Esophagus squamous epithelium (tissue), 5 donors: ENCODE data around the gene SKOR1. TPM values are rescaled to one million over a fixed set of nuclear protein-coding genes. Genes with fewer than 3 reads are reported as not detected.

Experiments used
- DNase-seq: peaks from one replicate; lab custom pipeline; 2025; lab: John Stamatoyannopoulos, UW
- H3K27ac ChIP-seq, 4 donors: fragments of 200-600 bp; sonication (generic); one replicate each; pipeline ENCODE4 v1.5.1; 2016 to 2019; ENCODE audit warnings: mild to moderate bottlenecking in 1 of 4
- H3K27me3 ChIP-seq, 4 donors: fragments of 200-600 bp; sonication (generic); 1 replicate in 3 of 4; 2 replicates in 1 of 4; pipeline versions ENCODE4 v1.5.1 to v1.6.0; 2017 to 2021; ENCODE audit warnings: antibody characterized with exemption in 1 of 4
- H3K36me3 ChIP-seq, 3 donors: fragments of 200-600 bp; sonication (generic); one replicate each; pipeline ENCODE4 v1.5.1; 2016 to 2019
- H3K4me1 ChIP-seq, 3 donors: fragments of 200-600 bp; sonication (generic); one replicate each; pipeline ENCODE4 v1.5.1; 2017 to 2019
- H3K4me3 ChIP-seq, 4 donors: fragments of 200-600 bp; sonication (generic); 1 replicate in 3 of 4; 2 replicates in 1 of 4; pipeline ENCODE4 v1.5.1; 2016 to 2019; ENCODE audit warnings: mild to moderate bottlenecking in 2 of 4, moderate library complexity in 1 of 4
- H3K9me3 ChIP-seq, 3 donors: fragments of 200-600 bp; sonication (generic); one replicate each; pipeline ENCODE4 v1.5.1; 2016 to 2019
- POLR2A ChIP-seq, 4 donors: fragments of 450-650 bp; IDR thresholded peaks; one replicate each; pipeline ENCODE4 v1.6.1; 2017; ENCODE audit warnings: antibody characterized with exemption in 4 of 4, mild to moderate bottlenecking in 4 of 4, moderate library complexity in 3 of 4
- WGBS, 2 donors: methylation state at CpG; one replicate each; pipeline ENCODE4 v1.1.5; 2018; 5-methylcytosine and 5-hydroxymethylcytosine counted together
- intact Hi-C: fragments of 100-400 bp; cut with DNase I; formaldehyde crosslinking; loops from one replicate; pipeline ENCODE4 v1.15.0; 2022
- total RNA-seq, 4 donors: library from RNA; depleted of rRNA; stranded (reverse); fragments of >200 nt; gene quantifications; one replicate each; pipeline ENCODE4 v1.1.0, GENCODE V29; 2016
- TF ChIP-seq, protein P1 (sequence below), 6 experiments: fragments of 450-650 bp in 4 of 6; fragments of 200-600 bp in 2 of 6; sonication (generic) in 2 of 6; IDR thresholded peaks; one replicate each; pipeline ENCODE4 v1.5.1; 2016 to 2019; ENCODE audit warnings: antibody characterized with exemption in 6 of 6, mild to moderate bottlenecking in 4 of 6, moderate library complexity in 4 of 6
- donor health status: DM: yes; HTN: yes; CAD: no.

The SKOR1 gene
- total RNA-seq, 4 donors from 2014 or later = 0.09 to 0.76 (median 0.28) TPM

- no peaks in the 10 kb centered on the region for H3K4me1 ChIP-seq
- H3K27ac ChIP-seq = no peak overlapping the region
- H3K4me3 ChIP-seq = no peak overlapping the region
- no peak for DNase-seq
- TF ChIP-seq, protein P1, sequence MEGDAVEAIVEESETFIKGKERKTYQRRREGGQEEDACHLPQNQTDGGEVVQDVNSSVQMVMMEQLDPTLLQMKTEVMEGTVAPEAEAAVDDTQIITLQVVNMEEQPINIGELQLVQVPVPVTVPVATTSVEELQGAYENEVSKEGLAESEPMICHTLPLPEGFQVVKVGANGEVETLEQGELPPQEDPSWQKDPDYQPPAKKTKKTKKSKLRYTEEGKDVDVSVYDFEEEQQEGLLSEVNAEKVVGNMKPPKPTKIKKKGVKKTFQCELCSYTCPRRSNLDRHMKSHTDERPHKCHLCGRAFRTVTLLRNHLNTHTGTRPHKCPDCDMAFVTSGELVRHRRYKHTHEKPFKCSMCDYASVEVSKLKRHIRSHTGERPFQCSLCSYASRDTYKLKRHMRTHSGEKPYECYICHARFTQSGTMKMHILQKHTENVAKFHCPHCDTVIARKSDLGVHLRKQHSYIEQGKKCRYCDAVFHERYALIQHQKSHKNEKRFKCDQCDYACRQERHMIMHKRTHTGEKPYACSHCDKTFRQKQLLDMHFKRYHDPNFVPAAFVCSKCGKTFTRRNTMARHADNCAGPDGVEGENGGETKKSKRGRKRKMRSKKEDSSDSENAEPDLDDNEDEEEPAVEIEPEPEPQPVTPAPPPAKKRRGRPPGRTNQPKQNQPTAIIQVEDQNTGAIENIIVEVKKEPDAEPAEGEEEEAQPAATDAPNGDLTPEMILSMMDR (IDR thresholded peaks at IDR 0.05) = no peak
- no peak for TF ChIP-seq POLR2A (IDR thresholded peaks at IDR 0.05)
- H3K27me3 ChIP-seq = no peaks in the 10 kb centered on the region
- no peaks in the 10 kb centered on the region for H3K9me3 ChIP-seq
- peaks cover 0 to 15% (median 0%) of the 10 kb centered on the region in 3 donors for H3K36me3 ChIP-seq
- 71 to 74% methylated on average over 6 to 7 of the region's 7 CpGs for WGBS, 2 donors
- intact Hi-C loops = no loop called here
Measured at GRCh38 chr15:67783303-67783702, 42.0 kb upstream of the SKOR1 start.

DNA sequence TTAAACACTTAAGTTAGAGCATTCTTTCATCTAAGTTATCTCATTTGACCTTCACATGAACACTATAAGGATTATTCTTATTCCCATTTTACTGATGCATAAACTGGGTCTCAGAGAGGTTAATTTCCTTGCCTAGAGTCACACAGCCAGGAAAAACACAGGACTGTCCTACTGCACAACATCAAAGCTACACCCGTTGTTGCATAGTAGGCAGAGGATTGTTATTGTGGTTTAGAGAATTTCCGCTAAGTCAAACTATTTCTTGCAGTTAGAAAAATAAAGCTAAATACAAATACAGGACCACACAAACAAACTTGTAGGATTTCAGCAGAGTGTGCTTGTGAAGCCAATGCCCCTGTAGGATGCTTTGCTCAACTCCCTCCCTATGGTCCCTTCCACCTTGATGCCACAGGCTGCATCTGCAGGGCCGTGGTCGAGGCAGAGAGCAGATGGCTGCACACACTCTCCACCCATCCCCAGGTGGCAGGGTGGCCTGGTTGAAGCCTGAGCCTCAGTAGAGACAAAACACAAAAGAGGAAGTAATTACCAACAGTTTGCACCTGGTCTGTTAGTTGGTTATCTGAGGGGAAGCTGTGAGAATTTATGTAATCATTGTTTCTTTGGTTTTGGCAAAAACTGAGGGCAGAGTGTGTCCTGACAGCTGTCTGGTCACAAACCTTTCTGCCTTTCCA is 41.1 kb upstream of the SKOR1 start:
- DNase-seq = no peak
- Histone ChIP-seq H3K4me3 (no peak overlapping the region), H3K27me3 (no peaks in the 10 kb centered on the region), H3K36me3 (peaks cover 0 to 15% (median 0%) of the 10 kb centered on the region in 3 donors), H3K9me3 (no peaks in the 10 kb centered on the region), H3K27ac (no peak overlapping the region), H3K4me1 (no peaks in the 10 kb centered on the region)
- TF ChIP-seq, protein P1 (IDR thresholded peaks at IDR 0.05) = no peak
- no peak for TF ChIP-seq POLR2A (IDR thresholded peaks at IDR 0.05)
- intact Hi-C loops = no loop called here
- 78 to 86% methylated on average over 4 of the region's 4 CpGs for whole genome bisulfite sequencing, 2 donors

DNA sequence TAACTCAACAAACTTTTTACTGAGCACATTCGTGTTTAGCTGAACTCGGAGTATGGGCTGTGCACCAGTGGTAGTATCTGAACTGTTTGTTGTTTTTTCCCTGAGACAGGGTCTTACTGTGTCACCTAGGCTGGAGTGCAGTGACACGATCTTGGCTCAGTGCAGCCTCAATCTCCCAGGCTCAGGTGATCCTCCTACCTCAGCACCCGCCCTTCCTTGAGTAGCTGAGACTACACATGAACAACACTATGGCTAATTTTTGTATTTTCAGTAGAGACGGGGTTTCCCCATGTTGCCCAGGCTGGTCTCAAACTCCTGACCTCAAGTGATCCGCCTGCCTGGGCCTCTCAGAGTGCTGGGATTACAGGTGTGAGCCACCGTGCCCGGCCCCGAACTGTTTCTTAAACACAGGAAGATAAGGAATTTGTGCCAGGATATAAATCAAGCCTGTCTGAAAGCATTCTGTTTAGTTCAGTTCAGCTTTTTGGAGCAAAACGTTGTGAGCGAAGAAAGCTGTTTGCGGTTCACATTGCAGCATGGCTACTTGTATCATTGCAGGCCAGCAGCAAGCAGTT is 40.4 kb upstream of the SKOR1 start:
- H3K36me3 ChIP-seq = peaks cover 0 to 15% (median 0%) of the 10 kb centered on the region in 3 donors
- no peaks in the 10 kb centered on the region for H3K4me1 ChIP-seq
- no peak for TF ChIP-seq POLR2A (IDR thresholded peaks at IDR 0.05)
- TF ChIP-seq, protein P1 (IDR thresholded peaks at IDR 0.05) = no peak
- intact Hi-C loops = no loop called here
- no peak for DNase-seq
- no peaks in the 10 kb centered on the region for H3K9me3 ChIP-seq
- H3K27ac ChIP-seq = no peak overlapping the region
- no peaks in the 10 kb centered on the region for H3K27me3 ChIP-seq
- 89 to 90% methylated on average over 7 to 10 of the region's 12 CpGs for WGBS, 2 donors
- H3K4me3 ChIP-seq = no peak overlapping the region

DNA sequence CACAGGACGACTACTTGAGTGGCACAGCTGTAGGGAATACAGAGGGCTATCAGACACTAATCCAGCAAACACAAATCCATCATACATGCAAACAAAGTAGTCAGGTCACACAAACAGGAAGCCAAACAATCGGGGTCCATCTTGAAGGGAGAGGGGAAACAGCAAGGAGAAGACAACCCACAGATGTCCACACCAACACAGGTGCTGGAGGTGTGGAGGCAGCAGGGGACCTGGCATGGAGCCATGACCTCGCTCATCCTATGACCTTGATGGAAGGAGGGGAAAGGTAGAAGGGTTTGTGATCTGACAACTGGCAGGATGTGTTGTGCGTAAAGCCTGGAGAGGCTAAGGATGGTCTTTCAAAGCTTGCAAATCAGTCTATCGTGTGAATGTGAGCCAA is 39.9 kb upstream of the SKOR1 start:
- no peak overlapping the region for H3K4me3 ChIP-seq
- no peaks in the 10 kb centered on the region for H3K4me1 ChIP-seq
- TF ChIP-seq POLR2A (IDR thresholded peaks at IDR 0.05) = no peak
- TF ChIP-seq, protein P1 (IDR thresholded peaks at IDR 0.05) = no peak
- no peak overlapping the region for H3K27ac ChIP-seq
- 83 to 84% methylated on average over 5 of the region's 5 CpGs for WGBS, 2 donors
- DNase-seq = no peak
- peaks cover 0 to 15% (median 0%) of the 10 kb centered on the region in 3 donors for H3K36me3 ChIP-seq
- H3K27me3 ChIP-seq = no peaks in the 10 kb centered on the region
- intact Hi-C loops = no loop called here
- H3K9me3 ChIP-seq = no peaks in the 10 kb centered on the region

DNA sequence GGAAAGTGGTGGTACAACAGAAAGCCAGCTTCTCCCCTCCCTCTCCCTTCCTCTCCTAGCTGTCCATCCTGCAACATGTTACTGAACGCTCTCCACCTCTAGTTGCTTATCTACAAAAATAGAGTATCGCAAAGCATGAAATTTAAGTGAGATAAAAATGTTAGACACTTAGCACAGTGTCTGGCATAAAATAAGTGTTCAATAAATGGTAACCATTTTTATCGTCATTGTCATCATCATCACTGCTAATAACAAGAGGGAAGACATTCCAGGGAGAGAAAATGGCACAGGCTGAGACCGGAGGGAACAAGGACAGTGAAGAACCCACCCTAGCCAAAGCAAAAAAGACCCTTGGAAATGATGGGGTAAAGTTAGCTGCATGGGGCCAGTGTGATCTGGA is 38.7 kb upstream of the SKOR1 start:
- TF ChIP-seq POLR2A (IDR thresholded peaks at IDR 0.05) = no peak
- TF ChIP-seq, protein P1 (IDR thresholded peaks at IDR 0.05) = no peak
- Histone ChIP-seq H3K27me3 (no peaks in the 10 kb centered on the region), H3K9me3 (no peaks in the 10 kb centered on the region), H3K27ac (no peak overlapping the region), H3K36me3 (peaks cover 0 to 15% (median 0%) of the 10 kb centered on the region in 3 donors), H3K4me3 (no peak overlapping the region), H3K4me1 (no peaks in the 10 kb centered on the region)
- intact Hi-C loops = no loop called here
- 96 to 97% methylated on average over 4 of the region's 4 CpGs for WGBS, 2 donors
- DNase-seq = no peak
